Uterus (tissue), 2 donors: Measurements from ENCODE around the gene MRGPRE.

Experiments used
- CTCF ChIP-seq, 4 experiments: fragments of 200-600 bp in 2 of 4; fragments of 450-650 bp in 2 of 4; sonication (generic) in 2 of 4; IDR thresholded peaks; one replicate each; pipeline ENCODE4 v1.5.1; 2016 to 2019; ENCODE audit warnings: antibody characterized with exemption in 4 of 4, mild to moderate bottlenecking in 2 of 4, moderate library complexity in 1 of 4
- POLR2A ChIP-seq, 2 donors: fragments of 450-650 bp; IDR thresholded peaks; one replicate each; pipeline ENCODE4 v1.6.1; 2016; ENCODE audit warnings: antibody characterized with exemption in 2 of 2, mild to moderate bottlenecking in 1 of 2, moderate library complexity in 1 of 2

GRCh38 chr11:3206922-3207204 is 25.4 kb downstream of the MRGPRE start:
- TF ChIP-seq POLR2A (IDR thresholded peaks at IDR 0.05) (no peak), CTCF (IDR thresholded peaks at IDR 0.05) (no peak)
